GM19239 (cell line): ENCODE measurements around the gene ANKRD13D.

ENCODE experiments used
- DNase-seq: peaks from one replicate; pipeline ENCODE4 v3.0.0; 2011; ENCODE audit warnings: low spot score; ENCODE audit not compliant: insufficient read length
- FAIRE-seq: peaks from 2 replicates; lab custom pipeline; 2011; peaks lifted over from hg19 to GRCh38; lab: Jason Lieb, UNC

Gene ANKRD13D

GRCh38 chr11:67301313-67301921 is 12.3 kb downstream of the ANKRD13D start:
- no peak for FAIRE-seq
- no peak for DNase-seq

DNA sequence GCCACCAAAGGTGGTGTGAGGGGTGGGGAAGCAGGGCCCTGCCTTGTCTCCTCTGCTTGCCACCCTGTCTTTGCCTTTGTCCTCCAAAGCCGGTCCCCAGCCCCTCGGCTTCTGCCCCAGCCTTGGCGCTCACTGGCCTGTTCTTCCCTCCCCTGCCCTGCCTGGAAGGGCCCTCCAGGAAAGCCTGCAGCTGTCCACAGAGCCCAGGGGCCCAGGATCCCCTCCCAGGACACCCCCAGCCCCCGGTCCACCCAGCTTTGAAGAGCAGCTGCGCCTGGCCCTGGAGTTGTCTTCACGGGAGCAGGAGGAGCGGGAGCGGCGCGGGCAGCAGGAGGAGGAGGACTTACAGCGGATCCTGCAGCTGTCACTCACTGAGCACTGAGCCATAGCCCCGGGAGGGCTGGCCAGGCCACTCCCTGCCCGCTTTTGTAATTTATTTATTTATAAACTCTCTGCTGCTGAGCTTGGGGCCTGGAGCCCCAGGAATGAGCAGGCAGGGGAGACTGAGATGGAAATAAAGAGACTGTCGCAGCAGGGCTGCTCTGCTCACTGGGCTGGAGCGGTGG is 12.9 kb downstream of the ANKRD13D start:
- DNase-seq (no peak), FAIRE-seq (no peak)

GRCh38 chr11:67302571-67303131 is 13.5 kb downstream of the ANKRD13D start:
- DNase-seq (no peak), FAIRE-seq (no peak)

- no peak for FAIRE-seq
- DNase-seq = no peak
Measured at GRCh38 chr11:67303132-67303834, 14.2 kb downstream of the ANKRD13D start, which contains the start of gene SSH3. TSS of gene SSH3 (plus strand) at chr11:67303530. CDS start at chr11:67303626, 96 bp downstream.

DNA sequence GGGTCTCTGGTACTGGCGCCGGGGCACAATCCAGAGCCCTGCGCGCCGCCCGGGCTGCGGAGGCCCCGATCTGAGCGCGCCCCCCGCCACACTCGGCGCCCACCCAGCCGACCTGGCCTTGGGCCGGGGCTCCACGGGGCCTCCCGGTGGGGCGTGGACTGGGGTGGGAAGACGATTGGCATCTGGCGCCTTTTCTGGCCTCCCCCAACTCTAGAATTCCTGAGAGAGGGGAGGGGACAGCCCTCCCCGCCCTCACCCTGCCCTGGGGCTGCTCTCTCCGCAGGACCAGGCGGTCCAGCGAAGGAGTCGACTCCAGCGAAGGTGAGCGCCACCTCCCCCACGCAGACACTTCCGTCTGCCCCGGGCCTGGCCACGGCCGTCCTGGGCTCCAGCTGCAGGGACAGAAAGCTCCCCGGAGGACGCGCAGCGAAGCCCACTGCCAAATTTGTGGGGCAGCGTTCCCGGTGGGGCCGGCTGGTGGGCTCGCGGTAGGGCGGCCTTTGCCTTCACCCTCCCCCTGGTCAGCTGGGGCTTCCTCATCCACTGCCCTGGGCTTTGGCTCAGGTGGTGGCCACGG is 14.8 kb downstream of the ANKRD13D start:
- no peak for DNase-seq
- no peak for FAIRE-seq

- DNase-seq (no peak), FAIRE-seq (no peak)
Measured at GRCh38 chr11:67304511-67305113, 15.5 kb downstream of the ANKRD13D start.

DNA sequence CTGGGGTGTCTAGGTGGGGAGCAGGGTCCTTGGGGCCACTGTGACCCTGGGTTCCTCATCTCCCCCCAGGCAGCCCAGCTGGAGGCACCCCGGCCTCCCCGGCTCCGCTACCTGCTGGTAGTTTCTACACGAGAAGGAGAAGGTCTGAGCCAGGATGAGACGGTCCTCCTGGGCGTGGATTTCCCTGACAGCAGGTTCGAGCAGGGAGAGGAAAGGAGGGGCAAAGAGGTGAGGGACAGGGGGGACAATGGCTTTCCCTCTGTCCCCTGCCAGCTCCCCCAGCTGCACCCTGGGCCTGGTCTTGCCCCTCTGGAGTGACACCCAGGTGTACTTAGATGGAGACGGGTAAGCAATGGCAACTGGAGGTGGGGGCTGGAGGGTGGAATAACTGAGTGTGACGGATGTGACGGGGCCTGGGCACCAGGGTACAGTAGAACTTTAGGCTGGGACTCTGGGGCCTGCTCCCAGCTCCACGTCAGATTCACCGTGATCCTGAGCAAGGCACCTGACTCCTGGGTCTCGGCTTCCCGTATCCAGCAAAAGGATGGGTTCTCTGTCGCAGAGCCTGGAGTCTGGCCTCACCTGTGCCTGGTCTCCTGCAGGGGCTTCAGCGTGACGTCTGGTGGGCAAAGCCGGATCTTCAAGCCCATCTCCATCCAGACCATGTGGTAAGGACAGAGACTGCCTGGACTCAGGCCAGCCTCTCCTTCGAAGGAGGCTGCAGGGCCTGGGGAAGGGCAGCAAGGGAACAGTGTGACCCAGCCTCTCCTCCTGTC is 17.9 kb downstream of the ANKRD13D start:
- FAIRE-seq (no peak), DNase-seq (no peak)

DNA sequence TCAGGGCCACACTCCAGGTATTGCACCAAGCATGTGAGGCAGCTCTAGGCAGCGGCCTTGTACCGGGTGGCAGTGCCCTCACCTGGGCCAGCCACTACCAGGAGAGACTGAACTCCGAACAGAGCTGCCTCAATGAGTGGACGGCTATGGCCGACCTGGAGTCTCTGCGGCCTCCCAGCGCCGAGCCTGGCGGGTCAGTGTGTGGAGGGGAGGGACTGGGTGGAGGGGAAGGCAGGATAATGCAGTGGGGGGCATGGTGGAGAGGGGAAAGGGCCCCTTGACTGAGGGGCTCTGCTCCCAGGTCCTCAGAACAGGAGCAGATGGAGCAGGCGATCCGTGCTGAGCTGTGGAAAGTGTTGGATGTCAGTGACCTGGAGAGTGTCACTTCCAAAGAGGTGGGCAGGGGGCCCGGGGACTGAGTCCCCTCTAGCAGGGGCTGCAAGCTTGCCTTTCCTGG is 18.5 kb downstream of the ANKRD13D start:
- DNase-seq = no peak
- no peak for FAIRE-seq

- no peak for DNase-seq
- FAIRE-seq = no peak
Measured at GRCh38 chr11:67308031-67308866, 19.1 kb downstream of the ANKRD13D start.

DNA sequence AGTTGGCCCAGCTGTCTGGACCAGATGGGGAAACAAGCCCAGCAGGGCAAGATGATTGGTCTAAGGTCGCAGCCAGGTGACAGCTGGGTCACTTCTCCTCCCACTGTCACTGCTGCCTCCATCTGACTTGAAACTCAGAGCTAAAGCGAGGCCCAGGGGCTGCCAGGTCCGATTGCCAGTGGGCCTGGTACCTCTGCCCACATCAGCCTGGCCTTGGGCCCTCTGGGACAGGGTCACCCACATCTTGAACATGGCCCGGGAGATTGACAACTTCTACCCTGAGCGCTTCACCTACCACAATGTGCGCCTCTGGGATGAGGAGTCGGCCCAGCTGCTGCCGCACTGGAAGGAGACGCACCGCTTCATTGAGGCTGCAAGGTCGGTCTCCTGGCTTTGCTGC is 20.1 kb downstream of the ANKRD13D start:
- DNase-seq = no peak

DNA sequence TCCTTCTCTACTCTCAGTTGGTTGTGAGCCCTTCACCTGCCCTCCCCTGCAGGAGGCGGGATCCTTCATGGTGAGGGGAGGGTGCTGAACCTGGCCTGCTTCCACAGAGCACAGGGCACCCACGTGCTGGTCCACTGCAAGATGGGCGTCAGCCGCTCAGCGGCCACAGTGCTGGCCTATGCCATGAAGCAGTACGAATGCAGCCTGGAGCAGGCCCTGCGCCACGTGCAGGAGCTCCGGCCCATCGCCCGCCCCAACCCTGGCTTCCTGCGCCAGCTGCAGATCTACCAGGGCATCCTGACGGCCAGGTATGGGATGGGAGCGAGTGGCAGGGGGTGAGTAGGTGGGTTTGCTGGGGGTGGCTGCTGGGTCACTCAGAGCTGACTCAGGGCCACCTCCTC is 20.6 kb downstream of the ANKRD13D start:
- FAIRE-seq (no peak), DNase-seq (no peak)

More for the DNA sequence above, 20.1 kb downstream of the ANKRD13D start:
- no peak for FAIRE-seq

DNA sequence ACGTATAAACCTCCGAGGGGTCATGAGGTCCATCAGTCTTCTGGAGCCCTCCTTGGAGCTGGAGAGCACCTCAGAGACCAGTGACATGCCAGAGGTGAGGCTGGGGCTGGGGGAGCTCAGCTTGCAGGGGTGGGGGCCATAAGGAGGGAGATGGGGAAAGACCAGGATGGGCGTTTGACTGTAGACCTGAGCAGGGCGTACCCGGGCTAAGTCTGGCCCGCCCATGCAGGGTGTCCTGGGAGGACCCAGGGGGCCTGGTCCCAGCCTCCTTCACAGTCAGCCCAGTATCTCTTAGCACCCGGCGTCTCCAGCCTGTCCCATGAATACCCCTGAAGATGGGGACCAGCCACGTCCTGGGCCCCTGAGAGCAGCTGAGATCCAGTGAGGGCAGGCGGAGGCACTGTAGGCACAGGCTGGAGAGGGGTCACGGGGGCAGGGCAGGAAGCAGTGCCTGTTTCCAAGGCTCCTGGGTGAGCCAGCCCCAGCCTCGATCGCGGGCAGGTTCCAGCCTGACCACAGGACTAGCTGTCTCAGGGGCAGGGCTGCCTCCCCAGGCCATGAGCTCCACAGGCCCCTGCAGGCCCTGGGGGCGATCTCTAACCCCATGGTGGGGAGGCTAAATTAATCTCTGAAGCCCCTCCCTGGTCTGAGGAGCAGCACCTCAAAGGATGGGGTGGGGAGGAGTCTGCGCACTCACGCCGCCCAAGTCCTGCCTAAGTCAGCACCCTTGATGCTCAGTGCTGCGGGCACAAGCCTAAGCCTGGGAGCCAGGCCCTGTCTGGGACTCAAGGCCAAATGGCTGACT is 21.3 kb downstream of the ANKRD13D start:
- no peak for FAIRE-seq
- no peak for DNase-seq

DNA sequence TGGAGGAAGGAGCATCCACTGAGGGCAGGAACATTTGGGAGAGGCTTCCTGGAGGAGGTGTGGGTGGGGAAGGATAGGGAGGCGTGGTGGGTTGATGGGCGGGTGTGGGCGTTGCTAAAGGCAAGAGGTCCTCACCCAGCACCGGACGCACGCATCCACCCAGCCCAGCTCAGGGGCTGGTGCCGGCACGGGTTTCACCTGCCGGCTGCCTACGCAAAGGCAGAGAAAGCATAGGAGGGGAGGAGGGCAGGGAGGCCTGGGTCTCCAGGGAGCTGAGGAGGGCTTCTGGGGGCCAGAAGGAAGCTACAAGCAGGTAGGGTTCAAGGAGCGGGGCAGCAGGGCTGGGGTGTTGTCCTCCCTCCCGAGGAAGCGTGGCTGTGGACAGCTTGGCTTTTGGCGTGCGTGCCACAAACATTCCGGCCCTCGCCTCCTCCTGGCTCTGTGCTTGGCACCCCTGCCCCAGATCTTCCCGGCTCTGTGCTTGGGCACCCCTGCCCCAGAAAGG is 22.0 kb downstream of the ANKRD13D start:
- FAIRE-seq (no peak), DNase-seq (no peak)

DNA sequence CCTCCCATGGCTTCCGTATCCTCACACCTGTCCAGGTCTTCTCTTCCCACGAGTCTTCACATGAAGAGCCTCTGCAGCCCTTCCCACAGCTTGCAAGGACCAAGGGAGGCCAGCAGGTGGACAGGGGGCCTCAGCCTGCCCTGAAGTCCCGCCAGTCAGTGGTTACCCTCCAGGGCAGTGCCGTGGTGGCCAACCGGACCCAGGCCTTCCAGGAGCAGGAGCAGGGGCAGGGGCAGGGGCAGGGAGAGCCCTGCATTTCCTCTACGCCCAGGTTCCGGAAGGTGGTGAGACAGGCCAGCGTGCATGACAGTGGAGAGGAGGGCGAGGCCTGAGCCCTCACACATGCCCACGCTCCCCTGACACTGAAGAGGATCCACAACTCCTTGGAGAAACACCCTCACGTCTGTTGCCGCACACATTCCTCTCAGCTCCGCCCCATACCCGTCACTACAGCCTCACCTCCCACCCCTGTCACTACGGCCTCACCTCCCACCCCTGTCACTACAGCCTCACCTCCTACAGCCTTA is 22.5 kb downstream of the ANKRD13D start:
- DNase-seq = no peak
- FAIRE-seq = no peak

DNA sequence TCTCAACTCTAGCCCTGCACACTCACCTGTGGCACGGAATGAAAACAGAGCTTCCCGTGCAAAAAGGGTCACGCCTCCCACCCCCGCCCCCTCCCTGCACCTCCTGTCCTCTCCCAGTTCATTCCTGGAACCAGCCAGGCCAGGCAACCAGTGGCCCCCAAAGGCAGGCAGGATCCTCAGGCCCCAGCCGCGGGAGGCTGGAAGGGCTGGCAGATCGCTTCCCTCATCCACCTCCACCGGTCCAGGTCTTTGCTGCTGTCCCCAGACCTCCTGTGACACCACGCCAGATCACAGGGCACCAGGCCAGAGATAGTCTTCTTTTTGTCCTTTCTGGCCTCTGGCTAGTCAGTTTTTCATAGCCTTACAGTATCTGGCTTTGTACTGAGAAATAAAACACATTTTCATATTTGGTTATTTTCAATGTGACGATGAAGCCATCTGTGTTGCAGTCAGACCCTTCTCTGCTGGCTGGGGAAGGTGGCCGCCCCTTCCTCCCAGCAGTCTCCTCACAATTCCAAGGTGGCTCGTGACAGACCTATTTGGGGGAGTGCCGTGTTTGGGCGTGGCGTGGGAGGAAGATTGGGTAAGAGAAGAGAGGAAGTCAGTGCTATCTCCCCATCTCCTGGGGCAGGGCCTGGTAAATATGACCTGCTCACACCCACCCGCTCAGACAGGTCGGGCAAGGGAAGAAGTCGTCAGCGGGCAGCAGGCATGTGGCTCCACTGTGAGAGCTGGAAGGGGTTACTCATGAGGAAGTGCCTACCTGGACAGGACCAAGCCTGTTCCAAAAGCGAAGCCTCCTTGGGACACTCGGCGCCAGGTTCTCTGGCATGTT is 23.3 kb downstream of the ANKRD13D start:
- FAIRE-seq = no peak
- DNase-seq = no peak

DNA sequence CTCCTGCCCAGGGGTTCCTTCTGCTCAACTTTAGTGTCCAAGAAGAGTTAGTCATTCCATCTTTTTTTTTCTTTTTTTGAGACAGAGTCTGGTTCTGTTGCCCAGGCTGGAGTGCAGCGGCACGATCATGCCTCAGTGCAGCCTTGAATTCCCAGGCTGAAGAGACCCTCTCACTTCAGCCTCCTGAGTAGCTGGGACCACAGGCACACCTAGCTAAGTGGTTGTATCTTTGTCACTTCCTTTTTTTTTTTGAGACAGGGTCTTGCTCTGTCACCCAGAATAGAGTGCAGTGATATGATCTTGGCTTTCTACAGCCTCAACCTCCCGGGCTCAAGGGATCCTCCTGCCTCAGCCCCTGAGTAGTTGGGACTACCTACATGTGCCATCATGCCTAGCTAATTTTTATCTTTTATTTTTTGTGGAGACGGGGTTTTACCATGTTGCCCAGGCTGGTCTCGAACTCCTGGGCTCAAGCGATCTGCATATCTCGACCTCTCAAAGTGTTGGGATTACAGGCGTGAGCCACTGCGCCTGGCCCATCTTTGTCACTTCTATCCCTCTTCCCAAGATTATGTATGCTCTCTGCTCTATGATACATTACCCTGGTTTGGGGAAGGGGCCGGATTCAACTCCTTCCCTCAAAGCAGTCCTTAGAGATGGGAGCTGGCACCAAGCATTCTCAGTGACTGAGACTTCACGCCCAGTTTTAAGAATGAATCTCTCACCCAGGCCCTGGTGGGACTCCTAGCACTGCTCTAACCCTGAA is 24.2 kb downstream of the ANKRD13D start:
- no peak for DNase-seq
- FAIRE-seq = no peak
